Measurements from ENCODE around the gene TRIM63. TPM values are rescaled to one million over a fixed set of nuclear protein-coding genes. Genes with fewer than 3 reads are reported as not detected.

The TRIM63 gene
- total and polyA plus RNA-seq, 2 of the 13 experiments (the other 11 are each of a cell fraction or from before 2014, with no cell fraction given) = not detected

DNA sequence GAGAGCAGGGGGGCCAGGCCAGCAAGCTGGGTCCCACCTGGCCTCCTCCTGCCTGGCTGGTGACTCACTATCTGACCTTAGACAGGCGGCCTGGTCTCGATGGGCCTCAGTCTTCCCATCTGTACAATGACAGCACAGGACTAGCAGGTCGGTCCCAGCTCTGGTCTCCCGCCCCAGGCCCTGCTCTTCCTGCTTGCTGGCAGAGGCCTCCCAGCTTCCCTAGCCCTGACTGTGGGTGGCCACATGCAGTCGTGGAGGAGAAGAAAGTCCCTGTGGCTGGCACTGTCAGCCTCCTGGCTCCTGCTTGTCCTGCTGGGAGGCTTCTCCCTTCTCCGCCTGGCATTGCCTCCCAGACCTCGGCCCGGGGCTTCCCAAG is 45.0 kb downstream of the TRIM63 start (continued):
- TF ChIP-seq, protein P1, sequence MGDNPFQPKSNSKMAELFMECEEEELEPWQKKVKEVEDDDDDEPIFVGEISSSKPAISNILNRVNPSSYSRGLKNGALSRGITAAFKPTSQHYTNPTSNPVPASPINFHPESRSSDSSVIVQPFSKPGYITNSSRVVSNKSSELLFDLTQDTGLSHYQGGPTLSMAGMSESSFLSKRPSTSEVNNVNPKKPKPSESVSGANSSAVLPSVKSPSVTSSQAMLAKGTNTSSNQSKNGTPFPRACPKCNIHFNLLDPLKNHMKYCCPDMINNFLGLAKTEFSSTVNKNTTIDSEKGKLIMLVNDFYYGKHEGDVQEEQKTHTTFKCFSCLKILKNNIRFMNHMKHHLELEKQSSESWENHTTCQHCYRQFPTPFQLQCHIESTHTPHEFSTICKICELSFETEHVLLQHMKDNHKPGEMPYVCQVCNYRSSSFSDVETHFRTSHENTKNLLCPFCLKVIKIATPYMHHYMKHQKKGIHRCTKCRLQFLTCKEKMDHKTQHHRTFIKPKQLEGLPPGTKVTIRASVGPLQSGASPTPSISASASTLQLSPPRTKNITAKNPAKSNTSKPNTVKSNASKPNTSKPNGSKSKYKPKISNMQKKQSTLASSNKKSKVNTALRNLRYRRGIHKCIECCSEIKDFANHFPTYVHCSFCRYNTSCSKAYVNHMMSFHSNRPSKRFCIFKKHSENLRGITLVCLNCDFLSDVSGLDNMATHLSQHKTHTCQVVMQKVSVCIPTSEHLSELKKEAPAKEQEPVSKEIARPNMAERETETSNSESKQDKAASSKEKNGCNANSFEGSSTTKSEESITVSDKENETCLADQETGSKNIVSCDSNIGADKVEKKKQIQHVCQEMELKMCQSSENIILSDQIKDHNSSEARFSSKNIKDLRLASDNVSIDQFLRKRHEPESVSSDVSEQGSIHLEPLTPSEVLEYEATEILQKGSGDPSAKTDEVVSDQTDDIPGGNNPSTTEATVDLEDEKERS (CRISPR knock-in tag; IDR thresholded peaks at IDR 0.05) = no peak
- TF ChIP-seq, protein P2, sequence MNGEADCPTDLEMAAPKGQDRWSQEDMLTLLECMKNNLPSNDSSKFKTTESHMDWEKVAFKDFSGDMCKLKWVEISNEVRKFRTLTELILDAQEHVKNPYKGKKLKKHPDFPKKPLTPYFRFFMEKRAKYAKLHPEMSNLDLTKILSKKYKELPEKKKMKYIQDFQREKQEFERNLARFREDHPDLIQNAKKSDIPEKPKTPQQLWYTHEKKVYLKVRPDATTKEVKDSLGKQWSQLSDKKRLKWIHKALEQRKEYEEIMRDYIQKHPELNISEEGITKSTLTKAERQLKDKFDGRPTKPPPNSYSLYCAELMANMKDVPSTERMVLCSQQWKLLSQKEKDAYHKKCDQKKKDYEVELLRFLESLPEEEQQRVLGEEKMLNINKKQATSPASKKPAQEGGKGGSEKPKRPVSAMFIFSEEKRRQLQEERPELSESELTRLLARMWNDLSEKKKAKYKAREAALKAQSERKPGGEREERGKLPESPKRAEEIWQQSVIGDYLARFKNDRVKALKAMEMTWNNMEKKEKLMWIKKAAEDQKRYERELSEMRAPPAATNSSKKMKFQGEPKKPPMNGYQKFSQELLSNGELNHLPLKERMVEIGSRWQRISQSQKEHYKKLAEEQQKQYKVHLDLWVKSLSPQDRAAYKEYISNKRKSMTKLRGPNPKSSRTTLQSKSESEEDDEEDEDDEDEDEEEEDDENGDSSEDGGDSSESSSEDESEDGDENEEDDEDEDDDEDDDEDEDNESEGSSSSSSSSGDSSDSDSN (CRISPR knock-in tag; IDR thresholded peaks at IDR 0.05) = 0 out of 2 replicates have a peak, but pooled peaks have one; percentile 3
- no peak for TF ChIP-seq ZNF557 (CRISPR knock-in tag; IDR thresholded peaks at IDR 0.05)
- TF ChIP-seq ZKSCAN8 (CRISPR knock-in tag; IDR thresholded peaks at IDR 0.05; ENCODE audit: borderline replicate concordance) = no peak
- TF ChIP-seq TP53 (CRISPR knock-in tag; conservative IDR thresholded peaks at IDR 0.05) = no peak
- no peak for TF ChIP-seq MAZ (IDR thresholded peaks at IDR 0.05; ENCODE audit: borderline replicate concordance, low read depth, low read length)
- no peak for TF ChIP-seq MAZ (CRISPR knock-in tag; IDR thresholded peaks at IDR 0.05; ENCODE audit: low read depth)
- TF ChIP-seq PHF5A (CRISPR knock-in tag; IDR thresholded peaks at IDR 0.05; ENCODE audit: low read depth, unreplicated experiment) = no peak
- TF ChIP-seq SRF (IDR thresholded peaks at IDR 0.05; ENCODE audit: low read depth, low read length) = no peak
- no peak for TF ChIP-seq NFIC (IDR thresholded peaks at IDR 0.05; ENCODE audit: low read length)
- TF ChIP-seq, protein P3, sequence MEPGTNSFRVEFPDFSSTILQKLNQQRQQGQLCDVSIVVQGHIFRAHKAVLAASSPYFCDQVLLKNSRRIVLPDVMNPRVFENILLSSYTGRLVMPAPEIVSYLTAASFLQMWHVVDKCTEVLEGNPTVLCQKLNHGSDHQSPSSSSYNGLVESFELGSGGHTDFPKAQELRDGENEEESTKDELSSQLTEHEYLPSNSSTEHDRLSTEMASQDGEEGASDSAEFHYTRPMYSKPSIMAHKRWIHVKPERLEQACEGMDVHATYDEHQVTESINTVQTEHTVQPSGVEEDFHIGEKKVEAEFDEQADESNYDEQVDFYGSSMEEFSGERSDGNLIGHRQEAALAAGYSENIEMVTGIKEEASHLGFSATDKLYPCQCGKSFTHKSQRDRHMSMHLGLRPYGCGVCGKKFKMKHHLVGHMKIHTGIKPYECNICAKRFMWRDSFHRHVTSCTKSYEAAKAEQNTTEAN (CRISPR knock-in tag; conservative IDR thresholded peaks at IDR 0.05) = no peak
- TF ChIP-seq ZNF367 (CRISPR knock-in tag; IDR thresholded peaks at IDR 0.05; ENCODE audit: borderline replicate concordance) = no peak
- TF ChIP-seq WIZ (CRISPR knock-in tag; IDR thresholded peaks at IDR 0.05) = no peak
- TF ChIP-seq JARID2 (CRISPR knock-in tag; IDR thresholded peaks at IDR 0.05; ENCODE audit: insufficient replicate concordance) = no peak
- no peak for TF ChIP-seq EHMT2 (IDR thresholded peaks at IDR 0.05; ENCODE audit: borderline replicate concordance, low read depth, low read length)
- TF ChIP-seq, protein P4, sequence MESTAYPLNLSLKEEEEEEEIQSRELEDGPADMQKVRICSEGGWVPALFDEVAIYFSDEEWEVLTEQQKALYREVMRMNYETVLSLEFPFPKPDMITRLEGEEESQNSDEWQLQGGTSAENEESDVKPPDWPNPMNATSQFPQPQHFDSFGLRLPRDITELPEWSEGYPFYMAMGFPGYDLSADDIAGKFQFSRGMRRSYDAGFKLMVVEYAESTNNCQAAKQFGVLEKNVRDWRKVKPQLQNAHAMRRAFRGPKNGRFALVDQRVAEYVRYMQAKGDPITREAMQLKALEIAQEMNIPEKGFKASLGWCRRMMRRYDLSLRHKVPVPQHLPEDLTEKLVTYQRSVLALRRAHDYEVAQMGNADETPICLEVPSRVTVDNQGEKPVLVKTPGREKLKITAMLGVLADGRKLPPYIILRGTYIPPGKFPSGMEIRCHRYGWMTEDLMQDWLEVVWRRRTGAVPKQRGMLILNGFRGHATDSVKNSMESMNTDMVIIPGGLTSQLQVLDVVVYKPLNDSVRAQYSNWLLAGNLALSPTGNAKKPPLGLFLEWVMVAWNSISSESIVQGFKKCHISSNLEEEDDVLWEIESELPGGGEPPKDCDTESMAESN (CRISPR knock-in tag; conservative IDR thresholded peaks at IDR 0.05) = 0 out of 2 replicates have a peak, but pooled peaks have one; percentile 22
- TF ChIP-seq, protein P5, sequence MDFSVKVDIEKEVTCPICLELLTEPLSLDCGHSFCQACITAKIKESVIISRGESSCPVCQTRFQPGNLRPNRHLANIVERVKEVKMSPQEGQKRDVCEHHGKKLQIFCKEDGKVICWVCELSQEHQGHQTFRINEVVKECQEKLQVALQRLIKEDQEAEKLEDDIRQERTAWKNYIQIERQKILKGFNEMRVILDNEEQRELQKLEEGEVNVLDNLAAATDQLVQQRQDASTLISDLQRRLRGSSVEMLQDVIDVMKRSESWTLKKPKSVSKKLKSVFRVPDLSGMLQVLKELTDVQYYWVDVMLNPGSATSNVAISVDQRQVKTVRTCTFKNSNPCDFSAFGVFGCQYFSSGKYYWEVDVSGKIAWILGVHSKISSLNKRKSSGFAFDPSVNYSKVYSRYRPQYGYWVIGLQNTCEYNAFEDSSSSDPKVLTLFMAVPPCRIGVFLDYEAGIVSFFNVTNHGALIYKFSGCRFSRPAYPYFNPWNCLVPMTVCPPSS (IDR thresholded peaks at IDR 0.05) = no peak
- TF ChIP-seq, protein P6, sequence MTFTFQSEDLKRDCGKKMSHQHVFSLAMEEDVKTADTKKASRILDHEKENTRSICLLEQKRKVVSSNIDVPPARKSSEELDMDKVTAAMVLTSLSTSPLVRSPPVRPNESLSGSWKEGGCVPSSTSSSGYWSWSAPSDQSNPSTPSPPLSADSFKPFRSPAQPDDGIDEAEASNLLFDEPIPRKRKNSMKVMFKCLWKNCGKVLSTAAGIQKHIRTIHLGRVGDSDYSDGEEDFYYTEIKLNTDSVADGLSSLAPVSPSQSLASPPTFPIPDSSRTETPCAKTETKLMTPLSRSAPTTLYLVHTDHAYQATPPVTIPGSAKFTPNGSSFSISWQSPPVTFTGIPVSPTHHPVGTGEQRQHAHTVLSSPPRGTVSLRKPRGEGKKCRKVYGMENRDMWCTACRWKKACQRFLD (CRISPR knock-in tag; IDR thresholded peaks at IDR 0.05; ENCODE audit: borderline replicate concordance) = no peak
- TF ChIP-seq ZMYM3 (CRISPR knock-in tag; IDR thresholded peaks at IDR 0.05) = peak; percentile 99
